Ramos (cell line): ENCODE data around the gene DTNBP1.

Source experiments
- in situ Hi-C: fragments of 300-500 bp; cut with MboI; formaldehyde crosslinking; loops from one replicate; pipeline ENCODE4 v1.14.3; 2022; ENCODE audit warnings: low sequenced_read_pairs; ENCODE audit not compliant: unreplicated experiment

The DTNBP1 gene

DNA sequence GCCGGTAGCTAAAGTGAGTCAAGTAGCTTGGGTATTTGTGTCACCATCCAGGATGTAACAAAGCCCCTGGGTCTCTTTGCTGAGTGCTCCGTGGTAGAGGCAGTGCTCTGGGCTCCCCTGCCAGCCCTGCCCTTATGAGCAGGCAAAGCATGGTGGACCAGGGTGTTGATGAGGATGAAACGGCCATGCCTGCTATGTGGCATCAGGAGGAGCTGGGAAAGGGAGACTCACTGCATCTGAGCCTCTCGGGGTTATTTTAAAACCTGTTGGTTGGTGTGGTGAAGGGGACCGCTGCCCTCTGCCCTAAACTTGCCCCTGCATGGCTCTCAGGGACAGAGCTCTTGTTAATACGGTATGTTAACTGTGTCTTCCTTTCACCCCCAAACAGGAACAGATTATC lies 143.1 kb downstream of the DTNBP1 start:
- in situ Hi-C loops, result no loop called here

- in situ Hi-C loops, result no loop called here
Observed at GRCh38 chr6:15518878-15519277, 143.9 kb downstream of the DTNBP1 start.

- in situ Hi-C loops, result no loop called here
Observed at GRCh38 chr6:15518057-15518456, 144.8 kb downstream of the DTNBP1 start.

GRCh38 chr6:15517600-15517999 lies 145.2 kb downstream of the DTNBP1 start:
- in situ Hi-C loops, result no loop called here

DNA sequence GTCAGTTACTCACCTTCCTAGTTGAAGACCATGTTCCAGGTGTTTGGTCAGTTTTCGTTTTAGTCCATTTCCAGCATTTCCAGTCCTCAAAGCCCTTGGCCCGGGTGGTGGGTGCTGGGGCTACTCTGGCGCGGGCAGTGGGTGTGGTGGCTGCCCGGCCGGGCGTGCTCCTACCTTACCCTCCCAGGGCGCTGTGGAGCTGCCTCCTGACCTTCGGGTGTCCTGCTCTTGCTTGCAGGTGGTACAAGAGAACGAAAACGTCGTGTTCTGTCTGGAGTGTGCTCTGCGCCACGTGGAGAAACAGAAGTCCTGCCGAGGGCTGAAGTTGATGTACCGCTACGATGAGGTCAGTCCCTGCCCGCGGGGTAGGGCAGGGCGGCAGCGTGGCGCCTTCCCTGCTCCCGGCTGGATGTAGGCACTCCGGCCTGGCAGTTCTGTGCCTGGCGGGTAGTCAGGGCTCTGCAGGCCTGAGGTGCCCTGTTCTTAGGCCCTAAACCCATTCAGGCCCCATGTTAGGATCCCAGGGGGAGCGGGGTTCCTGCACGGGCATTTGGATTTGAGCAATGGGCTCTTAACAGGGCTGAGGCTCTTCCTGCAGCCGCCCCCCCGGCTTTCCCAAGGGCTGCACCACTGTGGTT lies 145.8 kb downstream of the DTNBP1 start:
- in situ Hi-C loops, result no loop called here

DNA sequence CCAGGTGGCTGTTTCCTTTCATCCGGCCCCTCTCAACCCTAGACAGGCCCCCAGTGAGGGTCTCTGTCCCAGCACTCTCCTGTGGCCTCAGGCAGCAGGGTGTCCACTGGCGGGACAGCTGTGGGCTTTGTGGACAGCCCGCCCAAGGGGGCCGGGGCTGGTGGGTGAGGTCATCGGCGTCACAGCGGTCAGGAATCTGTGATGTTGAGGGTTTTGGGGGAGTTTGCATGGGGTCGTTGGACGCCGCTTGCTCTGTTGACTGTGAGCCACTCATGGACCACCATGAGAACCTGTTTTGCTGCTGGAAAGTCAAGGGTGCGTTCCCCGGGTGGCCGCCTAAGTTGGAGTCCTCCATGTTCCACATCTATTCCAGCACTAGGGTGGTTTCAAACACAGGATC lies 146.4 kb downstream of the DTNBP1 start:
- in situ Hi-C loops, result no loop called here

DNA sequence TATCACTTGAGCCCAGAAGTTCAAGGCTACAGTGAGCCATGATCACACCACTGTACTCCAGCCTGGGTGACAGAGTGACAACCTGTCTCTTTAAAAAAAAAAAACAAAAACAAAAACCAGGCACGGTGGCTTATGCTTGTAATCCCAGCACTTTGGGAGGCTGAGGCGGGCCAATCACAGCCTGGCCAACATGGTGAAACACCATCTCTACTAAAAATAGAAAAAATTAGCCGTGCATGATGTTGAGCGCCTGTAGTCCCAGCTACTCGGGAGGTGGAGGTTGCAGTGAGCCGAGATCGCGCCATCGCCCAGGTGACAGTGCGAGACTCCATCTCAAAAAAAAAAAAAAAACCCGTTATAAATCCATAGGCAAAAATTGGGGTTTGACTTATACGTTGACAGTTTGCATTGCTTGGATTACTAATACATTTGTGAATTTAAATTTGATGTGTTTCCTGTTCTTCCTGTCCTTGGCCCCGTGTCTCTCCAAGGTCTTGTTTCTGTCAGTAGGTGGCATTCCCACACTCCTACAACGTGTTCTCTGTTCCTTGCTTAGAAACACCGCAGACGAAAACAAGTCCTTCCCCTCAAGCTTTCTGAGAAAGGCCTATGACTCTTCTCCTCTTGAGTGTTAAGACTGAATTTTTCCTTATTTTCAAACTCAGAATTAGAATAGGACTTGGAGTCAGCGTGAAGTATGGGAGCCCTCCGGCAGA lies 147.0 kb downstream of the DTNBP1 start:
- in situ Hi-C loops, result no loop called here

DNA sequence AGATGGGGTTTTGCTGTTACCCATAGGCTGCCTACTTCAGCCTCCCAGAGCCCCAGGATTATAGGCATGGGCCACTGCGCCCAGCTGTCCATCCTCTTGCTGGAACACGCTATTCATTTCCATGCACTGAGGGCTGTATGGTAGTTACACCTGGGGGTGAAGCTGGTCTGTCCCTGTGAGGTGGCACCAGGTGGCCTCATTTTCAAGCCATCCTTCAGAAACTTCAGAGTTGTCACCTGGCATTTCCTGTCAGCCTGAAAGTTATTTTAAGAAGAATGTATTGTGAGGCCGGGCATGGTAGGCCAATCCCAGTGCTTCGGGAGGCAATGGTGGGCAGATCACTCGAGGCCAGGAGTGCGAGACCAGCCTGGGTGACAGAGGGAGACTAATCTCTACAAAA lies 147.6 kb downstream of the DTNBP1 start:
- in situ Hi-C loops, result no loop called here

DNA sequence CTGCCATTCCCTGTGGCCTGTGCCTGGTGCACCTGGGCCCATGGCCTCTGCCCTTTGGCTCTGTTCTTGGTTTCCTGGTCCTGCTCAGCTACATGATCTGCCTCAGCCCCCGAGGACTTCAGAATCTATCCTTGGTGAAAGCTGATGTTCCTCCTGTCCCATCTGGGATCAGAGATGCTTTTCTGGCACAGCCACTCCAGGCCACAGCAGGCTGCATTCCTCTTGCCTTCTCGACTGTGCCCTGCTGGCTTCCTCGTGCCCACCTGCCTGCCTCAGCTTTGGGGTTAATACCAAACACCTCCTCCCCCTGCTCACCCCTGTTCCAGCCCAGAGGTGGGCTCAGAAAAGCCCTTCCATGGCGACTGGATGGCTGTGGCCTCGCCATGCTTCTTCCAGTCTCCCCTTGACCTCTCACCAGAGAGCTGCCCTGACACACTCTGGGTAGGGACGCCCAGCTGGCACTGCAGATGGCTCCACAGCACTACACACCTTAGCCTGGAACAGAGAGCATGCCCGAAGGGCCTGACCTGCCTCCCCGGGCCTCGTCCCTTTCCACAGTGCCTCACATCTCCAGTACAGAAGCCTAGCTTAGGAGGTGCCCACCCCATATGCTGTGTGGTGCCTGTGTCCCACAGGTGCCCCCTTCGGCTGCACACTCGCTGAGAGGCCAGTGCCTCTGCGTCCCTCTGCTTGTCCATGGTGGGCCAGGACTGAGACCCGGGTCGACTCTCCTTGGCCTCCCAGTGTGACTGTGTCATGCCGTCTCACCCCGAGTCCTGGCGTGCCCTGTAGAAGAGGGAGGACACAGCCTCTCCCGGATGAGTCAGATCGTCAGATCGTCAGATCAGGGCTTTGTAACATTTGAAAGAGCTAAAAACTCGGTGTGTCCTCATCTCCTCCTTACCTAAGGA lies 148.8 kb downstream of the DTNBP1 start:
- in situ Hi-C loops, result no loop called here

GRCh38 chr6:15513131-15513771 lies 149.6 kb downstream of the DTNBP1 start:
- in situ Hi-C loops, result no loop called here

DNA sequence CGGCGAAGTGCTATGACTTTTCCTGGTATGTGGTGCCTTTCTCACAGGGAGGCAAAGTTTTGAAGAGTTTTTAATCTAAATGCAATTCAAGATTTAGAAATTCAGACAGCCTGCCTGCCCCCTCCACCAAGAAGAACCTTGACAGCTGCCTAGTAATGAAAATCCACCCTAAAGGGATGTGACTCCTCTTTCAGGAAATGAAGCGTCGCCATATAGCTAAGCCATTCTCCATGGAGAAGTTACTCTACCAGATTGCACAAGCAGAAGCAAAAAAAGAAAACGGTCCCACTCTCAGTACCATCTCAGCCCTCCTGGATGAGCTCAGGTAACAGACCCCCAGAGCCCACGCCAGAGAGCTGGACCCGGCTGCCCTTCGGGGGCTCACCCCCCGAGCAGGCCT lies 150.1 kb downstream of the DTNBP1 start:
- in situ Hi-C loops, result no loop called here

- in situ Hi-C loops, result no loop called here
Observed at GRCh38 chr6:15512126-15512525, 150.7 kb downstream of the DTNBP1 start.

GRCh38 chr6:15511248-15512125 lies 151.3 kb downstream of the DTNBP1 start:
- in situ Hi-C loops, result no loop called here

DNA sequence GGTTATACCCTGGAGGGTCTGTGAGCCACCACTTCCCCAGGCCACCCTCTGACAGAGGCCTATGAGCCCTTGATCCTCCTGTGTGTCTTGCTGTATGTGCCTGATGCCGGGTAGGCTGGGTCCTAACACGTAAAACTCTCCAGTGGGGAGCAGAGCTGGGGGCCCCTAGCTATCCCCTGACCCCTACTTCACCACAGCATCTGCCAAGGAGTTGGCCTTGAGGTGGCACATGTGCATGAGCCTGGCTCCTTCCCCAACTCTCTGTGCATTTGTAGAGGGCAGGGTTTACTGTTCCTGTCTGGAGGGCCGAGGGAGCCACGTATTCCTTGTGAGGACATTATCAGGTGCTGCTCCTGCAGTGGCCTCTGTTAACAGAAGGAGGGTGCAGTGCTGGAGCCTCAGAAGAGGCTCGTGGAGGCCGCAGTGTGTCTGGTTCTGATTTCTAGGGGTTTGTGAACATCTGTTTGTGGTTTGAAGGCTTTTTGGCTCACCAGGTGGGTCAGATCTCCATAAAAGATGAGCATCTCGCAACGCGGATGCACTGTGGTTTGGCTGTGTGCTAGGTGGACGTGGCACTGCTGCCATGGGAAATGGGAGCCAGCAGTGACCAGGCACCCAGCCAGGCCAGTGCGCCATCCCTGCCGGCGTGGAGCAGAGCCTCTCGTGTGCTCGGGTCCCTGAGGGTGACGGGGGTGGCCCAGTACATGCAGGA lies 152.1 kb downstream of the DTNBP1 start:
- in situ Hi-C loops, result no loop called here

GRCh38 chr6:15510121-15510520 lies 152.7 kb downstream of the DTNBP1 start:
- in situ Hi-C loops, result no loop called here

DNA sequence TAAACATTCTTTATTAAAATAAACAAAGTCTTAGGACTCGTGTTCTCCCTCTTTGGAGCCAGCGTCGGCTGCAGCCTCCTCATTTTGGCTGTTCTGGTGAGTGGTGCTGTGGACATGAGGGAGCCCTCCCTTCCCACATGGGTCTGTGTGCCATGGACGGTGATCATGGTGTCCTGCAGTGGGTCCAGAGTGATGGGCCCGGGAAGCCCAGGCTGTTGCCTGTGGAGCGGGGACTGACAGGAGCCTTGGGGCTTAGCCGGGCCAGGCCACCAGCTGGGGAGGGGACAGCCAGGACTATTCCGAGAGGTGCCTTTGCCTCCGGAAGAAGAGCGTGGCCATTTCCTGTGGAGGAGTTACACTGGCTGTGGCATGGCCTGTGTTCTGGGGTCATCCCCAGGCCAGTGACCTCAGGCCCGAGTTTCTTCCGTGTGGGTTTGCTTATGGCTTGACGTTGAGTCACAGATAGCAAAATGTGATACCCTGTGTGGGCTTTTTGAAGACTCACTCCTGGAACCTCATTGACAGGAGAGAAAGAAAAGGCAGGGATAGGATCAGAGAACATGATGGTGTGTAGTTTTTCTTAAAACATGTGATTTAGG lies 153.4 kb downstream of the DTNBP1 start:
- in situ Hi-C loops, result no loop called here

- in situ Hi-C loops, result no loop called here
Observed at GRCh38 chr6:15508931-15509330, 153.9 kb downstream of the DTNBP1 start.

- in situ Hi-C loops, result no loop called here
Observed at GRCh38 chr6:15508441-15508871, 154.4 kb downstream of the DTNBP1 start.

GRCh38 chr6:15507746-15508145 lies 155.1 kb downstream of the DTNBP1 start:
- in situ Hi-C loops, result no loop called here
